ENCODE measurements around the gene PCGF3. TPM values are rescaled to one million over a fixed set of nuclear protein-coding genes. Genes with fewer than 3 reads are reported as not detected.

PCGF3 gene
- total and polyA plus RNA-seq, 10 of the 15 experiments (the other 5 are each of a cell fraction or from before 2014, with no cell fraction given), result 2.2 to 43.8 (median 15.9) TPM

DNA sequence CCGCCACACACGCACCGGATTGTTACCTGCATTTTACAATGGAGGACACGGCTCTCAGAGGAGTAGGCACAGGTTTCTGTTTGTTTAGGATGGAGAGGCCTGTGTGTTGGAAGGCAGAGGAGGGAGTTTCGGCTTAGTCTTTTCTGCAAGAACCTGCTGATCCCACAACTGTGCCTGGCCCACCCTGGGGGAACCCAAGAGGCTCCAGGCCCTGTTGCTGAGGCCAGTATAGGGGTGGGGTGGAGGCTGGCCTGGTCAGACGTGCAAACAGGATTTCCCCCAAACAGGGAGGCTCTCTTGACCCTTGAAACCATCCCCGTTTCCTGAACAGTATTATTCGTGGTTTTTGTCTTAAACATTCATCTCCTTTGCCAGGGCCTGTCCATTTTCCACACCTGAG lies 15.9 kb upstream of the PCGF3 start:
- Histone ChIP-seq H3K36me3 (ENCODE audit: control insufficient read depth in 2 of 2, insufficient read depth in 2 of 2, low read length in 1 of 2) (no peaks in the 10 kb centered on the region), H3K4me1 (ENCODE audit: control insufficient read depth, insufficient read depth, low read length) (peaks cover 12% of the 10 kb centered on the region), H3K9ac (ENCODE audit: control insufficient read depth, insufficient read depth, low read length) (no peak overlapping the region), H2AFZ (ENCODE audit: control insufficient read depth, low read depth, low read length) (no peak overlapping the region), H3K27ac (ENCODE audit: control insufficient read depth, insufficient read depth) (no peak overlapping the region), H3K4me3 (no peak overlapping the region), H3K27me3 (replicated peaks in 1 of 2; ENCODE audit: control insufficient read depth in 2 of 2, insufficient read depth in 2 of 2, low read length in 1 of 2) (no peaks in the 10 kb centered on the region), H4K20me1 (ENCODE audit: control insufficient read depth, insufficient read depth) (no peaks in the 10 kb centered on the region), H3K9me3 (replicated peaks; ENCODE audit: control insufficient read depth, insufficient read depth, low read length) (no peaks in the 10 kb centered on the region), H3K79me2 (ENCODE audit: control insufficient read depth, insufficient read depth, low read length) (no peaks in the 10 kb centered on the region), H3K4me2 (ENCODE audit: control insufficient read depth, insufficient read depth) (peak overlapping the region; percentile 49; the same call in 1 of the 2 replicates)
- ChIA-PET SMC1A (ENCODE audit: uncharacterized antibody, unreplicated experiment) (no interaction called here), POLR2A (interaction anchor here (0.8 kb wide), 1 partner anchor 10 kb away, joined by 4 read pairs; no protein-coding TSS in a partner anchor), RAD21 (ENCODE audit: unreplicated experiment) (no interaction called here), CTCF (no interaction called here)
- WGBS (ENCODE audit: insufficient coverage, insufficient replicate concordance, low lambda C conversion rate, missing lambda C conversion rate), result 56% methylated on average over 8 of the region's 8 CpGs
- no peak for FAIRE-seq
- no peak for TF ChIP-seq CBFB (IDR thresholded peaks at IDR 0.05; ENCODE audit: low read depth)
- TF ChIP-seq EZH2 (IDR thresholded peaks at IDR 0.05; ENCODE audit: borderline replicate concordance, control insufficient read depth, low read depth, low read length), result no peak
- TF ChIP-seq FOXK2 (IDR thresholded peaks at IDR 0.05), result no peak
- TF ChIP-seq, protein P1, sequence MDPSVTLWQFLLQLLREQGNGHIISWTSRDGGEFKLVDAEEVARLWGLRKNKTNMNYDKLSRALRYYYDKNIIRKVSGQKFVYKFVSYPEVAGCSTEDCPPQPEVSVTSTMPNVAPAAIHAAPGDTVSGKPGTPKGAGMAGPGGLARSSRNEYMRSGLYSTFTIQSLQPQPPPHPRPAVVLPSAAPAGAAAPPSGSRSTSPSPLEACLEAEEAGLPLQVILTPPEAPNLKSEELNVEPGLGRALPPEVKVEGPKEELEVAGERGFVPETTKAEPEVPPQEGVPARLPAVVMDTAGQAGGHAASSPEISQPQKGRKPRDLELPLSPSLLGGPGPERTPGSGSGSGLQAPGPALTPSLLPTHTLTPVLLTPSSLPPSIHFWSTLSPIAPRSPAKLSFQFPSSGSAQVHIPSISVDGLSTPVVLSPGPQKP (IDR thresholded peaks at IDR 0.05; ENCODE audit: low read depth, low read length), result no peak
- TF ChIP-seq RUNX3 (IDR thresholded peaks at IDR 0.05; ENCODE audit: low read length), result peak; percentile 37
- in situ Hi-C loops (cut with MboI) (no loop called here), intact Hi-C loops (cut with micrococcal nuclease; ENCODE audit: unreplicated experiment) (no loop called here)
- no TSS peak for BruUV-seq (replicated peaks)
- DNase-seq (ENCODE audit: low read depth, low spot score), result no peak
- peak; percentile 36 for ATAC-seq

DNA sequence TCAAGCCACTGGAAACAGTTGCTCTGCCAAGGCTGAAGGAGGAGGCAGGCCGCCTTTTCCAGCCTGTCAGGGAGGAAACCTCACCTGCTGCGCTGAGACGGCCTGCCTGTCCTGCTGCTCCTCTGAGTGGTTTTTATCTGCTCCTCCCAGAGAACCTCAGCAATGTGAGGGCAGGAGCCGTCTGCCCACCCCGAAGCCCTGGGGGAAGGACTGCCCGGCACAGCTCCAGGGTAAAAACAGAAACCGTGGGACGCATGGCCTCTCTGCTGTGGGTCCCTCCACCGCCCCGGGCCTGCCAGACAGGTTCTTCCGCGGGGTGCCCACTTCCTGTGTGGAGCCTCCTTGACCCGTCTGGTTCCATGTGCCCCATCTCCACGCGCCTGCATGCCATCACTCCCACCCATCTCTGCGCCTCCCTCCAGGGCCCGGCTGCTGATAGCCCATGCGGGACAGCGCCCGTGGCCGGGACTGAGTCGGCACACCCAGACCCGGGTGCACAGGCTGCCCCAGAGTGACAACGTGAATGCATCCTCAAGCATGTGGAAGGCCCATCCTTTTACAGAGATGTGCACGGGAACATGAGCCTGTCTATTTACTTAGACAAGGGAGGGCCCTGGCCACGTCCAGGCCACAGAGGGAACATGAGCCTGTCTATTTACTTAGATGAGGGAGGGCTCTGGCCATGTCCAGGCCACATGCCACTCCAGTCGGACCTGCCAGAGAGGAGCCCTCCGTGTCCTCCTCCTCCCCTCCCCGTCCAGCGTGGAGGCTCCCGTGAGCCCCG lies 12.7 kb upstream of the PCGF3 start:
- ATAC-seq (no peak), DNase-seq (ENCODE audit: low read depth, low spot score) (no peak), FAIRE-seq (no peak)
- no peak overlapping the region for H2AFZ ChIP-seq (ENCODE audit: control insufficient read depth, low read depth, low read length)
- H3K4me2 ChIP-seq (ENCODE audit: control insufficient read depth, insufficient read depth), result no peak overlapping the region
- in situ Hi-C loops (cut with MboI) (no loop called here), intact Hi-C loops (cut with micrococcal nuclease; ENCODE audit: unreplicated experiment) (no loop called here)
- BruUV-seq (replicated peaks), result no TSS peak
- no peaks in the 10 kb centered on the region for H3K27me3 ChIP-seq (replicated peaks in 1 of 2; ENCODE audit: control insufficient read depth in 2 of 2, insufficient read depth in 2 of 2, low read length in 1 of 2)
- no peaks in the 10 kb centered on the region for H3K79me2 ChIP-seq (ENCODE audit: control insufficient read depth, insufficient read depth, low read length)
- no peak overlapping the region for H3K9ac ChIP-seq (ENCODE audit: control insufficient read depth, insufficient read depth, low read length)
- no peak overlapping the region for H3K4me3 ChIP-seq
- POLR2A ChIA-PET, result no interaction called here
- no peaks in the 10 kb centered on the region for H3K36me3 ChIP-seq (ENCODE audit: control insufficient read depth in 2 of 2, insufficient read depth in 2 of 2, low read length in 1 of 2)
- WGBS (ENCODE audit: insufficient coverage, insufficient replicate concordance, low lambda C conversion rate, missing lambda C conversion rate), result 61% methylated on average over 30 of the region's 32 CpGs
- H3K4me1 ChIP-seq (ENCODE audit: control insufficient read depth, insufficient read depth, low read length), result peaks cover 12% of the 10 kb centered on the region
- H3K27ac ChIP-seq (ENCODE audit: control insufficient read depth, insufficient read depth), result no peak overlapping the region
- RAD21 ChIA-PET (ENCODE audit: unreplicated experiment), result no interaction called here
- H4K20me1 ChIP-seq (ENCODE audit: control insufficient read depth, insufficient read depth), result no peaks in the 10 kb centered on the region
- H3K9me3 ChIP-seq (replicated peaks; ENCODE audit: control insufficient read depth, insufficient read depth, low read length), result no peaks in the 10 kb centered on the region
- CTCF ChIA-PET, result no interaction called here
- SMC1A ChIA-PET (ENCODE audit: uncharacterized antibody, unreplicated experiment), result no interaction called here
- TF ChIP-seq, protein P2, sequence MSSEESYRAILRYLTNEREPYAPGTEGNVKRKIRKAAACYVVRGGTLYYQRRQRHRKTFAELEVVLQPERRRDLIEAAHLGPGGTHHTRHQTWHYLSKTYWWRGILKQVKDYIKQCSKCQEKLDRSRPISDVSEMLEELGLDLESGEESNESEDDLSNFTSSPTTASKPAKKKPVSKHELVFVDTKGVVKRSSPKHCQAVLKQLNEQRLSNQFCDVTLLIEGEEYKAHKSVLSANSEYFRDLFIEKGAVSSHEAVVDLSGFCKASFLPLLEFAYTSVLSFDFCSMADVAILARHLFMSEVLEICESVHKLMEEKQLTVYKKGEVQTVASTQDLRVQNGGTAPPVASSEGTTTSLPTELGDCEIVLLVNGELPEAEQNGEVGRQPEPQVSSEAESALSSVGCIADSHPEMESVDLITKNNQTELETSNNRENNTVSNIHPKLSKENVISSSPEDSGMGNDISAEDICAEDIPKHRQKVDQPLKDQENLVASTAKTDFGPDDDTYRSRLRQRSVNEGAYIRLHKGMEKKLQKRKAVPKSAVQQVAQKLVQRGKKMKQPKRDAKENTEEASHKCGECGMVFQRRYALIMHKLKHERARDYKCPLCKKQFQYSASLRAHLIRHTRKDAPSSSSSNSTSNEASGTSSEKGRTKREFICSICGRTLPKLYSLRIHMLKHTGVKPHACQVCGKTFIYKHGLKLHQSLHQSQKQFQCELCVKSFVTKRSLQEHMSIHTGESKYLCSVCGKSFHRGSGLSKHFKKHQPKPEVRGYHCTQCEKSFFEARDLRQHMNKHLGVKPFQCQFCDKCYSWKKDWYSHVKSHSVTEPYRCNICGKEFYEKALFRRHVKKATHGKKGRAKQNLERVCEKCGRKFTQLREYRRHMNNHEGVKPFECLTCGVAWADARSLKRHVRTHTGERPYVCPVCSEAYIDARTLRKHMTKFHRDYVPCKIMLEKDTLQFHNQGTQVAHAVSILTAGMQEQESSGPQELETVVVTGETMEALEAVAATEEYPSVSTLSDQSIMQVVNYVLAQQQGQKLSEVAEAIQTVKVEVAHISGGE (CRISPR knock-in tag; IDR thresholded peaks at IDR 0.05), result no peak
- TF ChIP-seq MXI1 (IDR thresholded peaks at IDR 0.05; ENCODE audit: low read depth, low read length) (no peak), SMAD5 (IDR thresholded peaks at IDR 0.05; ENCODE audit: low read depth) (no peak), JUND (IDR thresholded peaks at IDR 0.05; ENCODE audit: low read depth, low read length) (no peak)

All from GM12878 (cell line).